ENCODE measurements around the gene ZBTB25.

The ZBTB25 gene

DNA sequence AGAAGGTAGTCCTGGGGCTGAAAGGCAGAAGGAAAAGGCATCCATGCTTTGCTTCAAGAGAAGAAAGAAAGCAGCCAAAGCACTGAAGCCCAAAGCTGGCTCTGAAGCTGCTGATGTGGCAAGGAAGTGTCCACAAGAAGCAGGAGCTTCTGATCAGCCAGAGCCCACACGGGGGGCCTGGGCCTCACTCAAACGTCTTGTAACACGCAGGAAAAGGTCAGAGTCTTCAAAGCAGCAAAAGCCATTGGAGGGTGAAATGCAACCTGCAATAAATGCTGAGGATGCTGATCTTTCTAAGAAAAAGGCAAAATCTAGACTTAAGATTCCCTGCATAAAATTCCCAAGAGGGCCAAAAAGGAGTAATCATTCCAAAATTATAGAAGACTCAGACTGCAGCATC lies 35.2 kb downstream of the ZBTB25 start:
- H2AFZ ChIP-seq (ENCODE audit: low read depth, low read length, severe bottlenecking): no peak overlapping the region
- no peaks in the 10 kb centered on the region for H3K9me3 ChIP-seq (ENCODE audit: insufficient read depth, low read length)
- TF ChIP-seq, protein P1, sequence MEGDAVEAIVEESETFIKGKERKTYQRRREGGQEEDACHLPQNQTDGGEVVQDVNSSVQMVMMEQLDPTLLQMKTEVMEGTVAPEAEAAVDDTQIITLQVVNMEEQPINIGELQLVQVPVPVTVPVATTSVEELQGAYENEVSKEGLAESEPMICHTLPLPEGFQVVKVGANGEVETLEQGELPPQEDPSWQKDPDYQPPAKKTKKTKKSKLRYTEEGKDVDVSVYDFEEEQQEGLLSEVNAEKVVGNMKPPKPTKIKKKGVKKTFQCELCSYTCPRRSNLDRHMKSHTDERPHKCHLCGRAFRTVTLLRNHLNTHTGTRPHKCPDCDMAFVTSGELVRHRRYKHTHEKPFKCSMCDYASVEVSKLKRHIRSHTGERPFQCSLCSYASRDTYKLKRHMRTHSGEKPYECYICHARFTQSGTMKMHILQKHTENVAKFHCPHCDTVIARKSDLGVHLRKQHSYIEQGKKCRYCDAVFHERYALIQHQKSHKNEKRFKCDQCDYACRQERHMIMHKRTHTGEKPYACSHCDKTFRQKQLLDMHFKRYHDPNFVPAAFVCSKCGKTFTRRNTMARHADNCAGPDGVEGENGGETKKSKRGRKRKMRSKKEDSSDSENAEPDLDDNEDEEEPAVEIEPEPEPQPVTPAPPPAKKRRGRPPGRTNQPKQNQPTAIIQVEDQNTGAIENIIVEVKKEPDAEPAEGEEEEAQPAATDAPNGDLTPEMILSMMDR (IDR thresholded peaks at IDR 0.05; ENCODE audit: insufficient read depth, low read length, poor library complexity, severe bottlenecking): no peak
- no peak for TF ChIP-seq EZH2phosphoT487 (conservative IDR thresholded peaks at IDR 0.05; ENCODE audit: low read length)
- no peaks in the 10 kb centered on the region for H3K9me2 ChIP-seq (replicated peaks; ENCODE audit: insufficient read depth, low read length)
- H3K27ac ChIP-seq (ENCODE audit: low read depth, low read length): no peak overlapping the region
- no peaks in the 10 kb centered on the region for H3K27me3 ChIP-seq (ENCODE audit: low read length)
- H3K79me2 ChIP-seq (ENCODE audit: insufficient read depth, low read length): no peaks in the 10 kb centered on the region; the same call in 1 of the 2 replicates
- H3K36me3 ChIP-seq (ENCODE audit: low read length): no peaks in the 10 kb centered on the region
- peaks cover 66% of the 10 kb centered on the region for H3F3A ChIP-seq (ENCODE audit: insufficient read depth)
- no peak overlapping the region for H3K9ac ChIP-seq (ENCODE audit: low read length)
- no peak overlapping the region for H3K4me3 ChIP-seq (ENCODE audit: insufficient read depth, low read length, poor library complexity, severe bottlenecking)
- H4K20me1 ChIP-seq (ENCODE audit: low read depth, low read length): no peaks in the 10 kb centered on the region
- no peak overlapping the region for H3K4me2 ChIP-seq (ENCODE audit: low read depth, low read length, poor library complexity, severe bottlenecking)

DNA sequence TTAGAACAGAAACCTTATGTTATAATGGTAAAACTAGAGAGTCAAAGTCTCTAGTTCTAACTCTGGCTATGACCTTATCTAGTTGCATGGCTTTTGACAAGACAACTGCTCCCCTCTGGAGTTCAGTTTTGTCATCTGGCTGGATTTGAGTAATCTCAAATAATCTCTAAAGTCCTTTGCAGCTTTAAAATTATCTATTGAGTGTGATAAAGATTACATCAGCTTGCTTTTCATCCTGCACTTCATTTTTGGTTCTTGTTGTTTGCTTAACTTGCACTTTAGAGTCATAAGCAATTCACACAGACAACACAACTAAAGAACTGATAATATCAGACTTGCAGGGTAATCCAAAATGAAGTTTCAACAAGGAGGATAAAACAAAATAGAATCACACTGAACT lies 36.1 kb downstream of the ZBTB25 start:
- Histone ChIP-seq H3K79me2 (ENCODE audit: insufficient read depth, low read length) (no peaks in the 10 kb centered on the region; the same call in 1 of the 2 replicates), H3K36me3 (ENCODE audit: low read length) (no peaks in the 10 kb centered on the region), H3K4me3 (ENCODE audit: insufficient read depth, low read length, poor library complexity, severe bottlenecking) (no peak overlapping the region), H3K9me2 (replicated peaks; ENCODE audit: insufficient read depth, low read length) (no peaks in the 10 kb centered on the region), H3K9ac (ENCODE audit: low read length) (no peak overlapping the region), H3K9me3 (ENCODE audit: insufficient read depth, low read length) (no peaks in the 10 kb centered on the region), H3K27ac (ENCODE audit: low read depth, low read length) (peak overlapping the region; percentile 45; the same call in 1 of the 2 replicates), H4K20me1 (ENCODE audit: low read depth, low read length) (no peaks in the 10 kb centered on the region), H3K27me3 (ENCODE audit: low read length) (no peaks in the 10 kb centered on the region), H3F3A (ENCODE audit: insufficient read depth) (peaks cover 69% of the 10 kb centered on the region), H3K4me2 (ENCODE audit: low read depth, low read length, poor library complexity, severe bottlenecking) (peak overlapping the region; percentile 91), H2AFZ (ENCODE audit: low read depth, low read length, severe bottlenecking) (no peak overlapping the region)
- TF ChIP-seq EZH2phosphoT487 (conservative IDR thresholded peaks at IDR 0.05; ENCODE audit: low read length): no peak
- TF ChIP-seq, protein P1 (IDR thresholded peaks at IDR 0.05; ENCODE audit: insufficient read depth, low read length, poor library complexity, severe bottlenecking): no peak

DNA sequence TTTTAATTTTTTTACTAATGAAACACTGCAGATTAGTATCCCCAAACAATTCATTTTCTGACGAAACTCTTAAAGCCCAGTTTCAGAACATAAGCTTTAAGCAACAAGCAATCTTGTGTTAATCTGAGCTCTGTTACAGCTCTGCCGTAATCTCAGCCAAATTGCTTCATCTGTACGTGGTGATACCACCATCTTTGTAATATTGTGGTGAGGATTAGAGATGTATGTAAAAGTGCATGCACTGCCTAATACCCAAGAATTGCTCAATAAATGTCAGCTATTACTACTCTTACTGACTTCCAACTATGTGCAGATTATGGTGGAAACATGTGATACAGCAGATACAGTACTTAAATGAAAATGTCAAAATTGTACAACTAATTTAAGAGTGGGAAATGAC lies 36.5 kb downstream of the ZBTB25 start:
- H3K27me3 ChIP-seq (ENCODE audit: low read length): no peaks in the 10 kb centered on the region
- H3K27ac ChIP-seq (ENCODE audit: low read depth, low read length): peak overlapping the region; percentile 45; the same call in 1 of the 2 replicates
- H3K79me2 ChIP-seq (ENCODE audit: insufficient read depth, low read length): no peaks in the 10 kb centered on the region; the same call in 1 of the 2 replicates
- TF ChIP-seq EZH2phosphoT487 (conservative IDR thresholded peaks at IDR 0.05; ENCODE audit: low read length): no peak
- TF ChIP-seq, protein P1 (IDR thresholded peaks at IDR 0.05; ENCODE audit: insufficient read depth, low read length, poor library complexity, severe bottlenecking): no peak
- no peaks in the 10 kb centered on the region for H3K9me2 ChIP-seq (replicated peaks; ENCODE audit: insufficient read depth, low read length)
- H2AFZ ChIP-seq (ENCODE audit: low read depth, low read length, severe bottlenecking): no peak overlapping the region
- no peaks in the 10 kb centered on the region for H3K36me3 ChIP-seq (ENCODE audit: low read length)
- H4K20me1 ChIP-seq (ENCODE audit: low read depth, low read length): no peaks in the 10 kb centered on the region
- H3F3A ChIP-seq (ENCODE audit: insufficient read depth): peaks cover 71% of the 10 kb centered on the region
- no peak overlapping the region for H3K4me3 ChIP-seq (ENCODE audit: insufficient read depth, low read length, poor library complexity, severe bottlenecking)
- H3K9me3 ChIP-seq (ENCODE audit: insufficient read depth, low read length): no peaks in the 10 kb centered on the region
- H3K9ac ChIP-seq (ENCODE audit: low read length): no peak overlapping the region
- H3K4me2 ChIP-seq (ENCODE audit: low read depth, low read length, poor library complexity, severe bottlenecking): peak overlapping the region; percentile 91
